ENCODE data around the gene CCDC175. TPM values are rescaled to one million over a fixed set of nuclear protein-coding genes. Genes with fewer than 3 reads are reported as not detected.

CCDC175 gene
- total RNA-seq, 1 donor from 2014 or later, result not detected

DNA sequence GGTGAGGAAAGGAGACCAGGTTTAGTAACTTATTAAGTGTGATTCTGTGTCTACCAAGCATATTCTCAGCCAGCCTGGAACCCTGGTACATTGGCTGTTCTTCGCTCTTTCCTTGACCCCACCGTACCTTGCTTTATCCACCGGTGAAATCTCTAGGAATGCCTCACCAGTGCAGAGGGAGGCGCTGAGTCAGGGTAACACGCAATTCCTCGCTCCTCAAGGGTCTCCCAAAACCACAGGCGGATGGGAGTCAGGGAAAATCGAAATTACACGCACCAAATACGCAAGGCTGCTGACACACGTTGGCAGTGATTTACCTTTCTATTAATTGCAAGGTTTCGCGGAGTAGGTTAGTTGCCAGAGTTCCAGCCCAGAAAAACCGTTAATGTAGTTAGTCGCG is 93.2 kb downstream of the CCDC175 start:
- DNase-seq (ENCODE audit: low spot score), result no peak
- peak; percentile 1 for ATAC-seq

DNA sequence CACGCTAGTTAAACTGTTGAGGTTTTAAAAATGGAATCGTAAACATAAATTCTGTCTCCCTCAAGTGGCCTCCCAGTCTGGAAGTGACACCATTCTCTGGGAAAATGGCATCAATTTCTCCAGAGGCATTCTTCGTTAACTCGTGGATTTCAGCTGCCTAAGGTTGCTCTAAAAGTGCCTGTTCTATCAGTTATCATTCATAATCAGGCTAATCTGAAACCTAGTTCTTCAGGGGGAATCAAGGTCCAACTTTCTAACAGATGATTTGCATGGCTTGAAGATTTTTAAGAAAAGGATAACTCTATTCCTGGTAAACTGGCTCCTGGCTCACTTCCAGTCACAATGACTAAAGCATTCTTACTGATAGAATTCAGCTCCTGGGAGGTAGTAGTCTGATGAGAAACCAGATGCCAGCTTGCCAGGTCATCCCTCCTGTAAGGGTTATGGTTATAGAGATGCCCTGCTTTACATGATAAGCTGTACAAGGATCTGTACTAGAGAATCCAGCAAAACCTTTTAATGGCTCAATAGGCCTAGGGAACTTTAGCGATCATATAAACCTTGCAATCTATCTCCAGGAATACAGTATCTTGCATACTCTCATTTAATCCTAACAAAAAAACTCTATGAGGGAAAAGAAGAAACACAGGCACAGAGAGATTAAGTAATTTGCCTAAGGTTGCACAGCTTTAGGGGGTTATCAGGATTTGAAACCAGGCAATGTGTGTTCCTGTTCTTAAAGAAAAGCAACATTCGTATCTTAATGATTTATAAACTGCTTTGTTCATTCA is 93.9 kb downstream of the CCDC175 start:
- ATAC-seq (no peak), DNase-seq (ENCODE audit: low spot score) (no peak)

DNA sequence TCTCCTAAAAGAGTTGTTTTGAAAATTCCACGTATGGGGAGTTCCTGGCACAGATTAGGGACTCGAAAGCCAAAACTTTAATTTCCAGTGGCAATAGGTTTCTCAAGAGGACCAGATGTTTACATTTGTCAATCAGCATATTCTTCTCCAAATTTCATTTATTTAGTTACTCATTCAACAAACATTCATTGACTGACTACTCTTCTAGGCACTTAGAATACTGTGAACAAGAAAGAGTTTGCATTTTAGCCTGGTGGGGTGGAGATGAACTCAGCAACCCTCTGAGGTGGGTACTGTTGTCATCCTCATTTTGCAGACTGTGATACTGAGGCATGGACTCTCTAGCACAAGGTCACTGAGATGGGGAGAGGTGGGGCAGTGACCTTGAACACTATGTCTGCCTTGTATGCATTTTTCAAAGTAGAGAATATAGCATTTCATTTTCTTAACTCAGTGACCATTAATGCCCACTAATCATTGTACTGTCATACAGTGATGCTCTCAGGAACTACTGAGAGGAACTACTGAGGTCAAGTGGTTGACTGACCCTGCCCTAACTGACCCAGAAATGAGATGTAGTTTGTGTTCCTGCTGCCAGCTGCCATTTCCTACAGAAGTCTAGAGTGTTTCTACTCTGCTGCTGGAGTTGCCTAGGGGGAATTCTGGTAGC is 94.6 kb downstream of the CCDC175 start:
- DNase-seq (ENCODE audit: low spot score), result no peak
- no peak for ATAC-seq

DNA sequence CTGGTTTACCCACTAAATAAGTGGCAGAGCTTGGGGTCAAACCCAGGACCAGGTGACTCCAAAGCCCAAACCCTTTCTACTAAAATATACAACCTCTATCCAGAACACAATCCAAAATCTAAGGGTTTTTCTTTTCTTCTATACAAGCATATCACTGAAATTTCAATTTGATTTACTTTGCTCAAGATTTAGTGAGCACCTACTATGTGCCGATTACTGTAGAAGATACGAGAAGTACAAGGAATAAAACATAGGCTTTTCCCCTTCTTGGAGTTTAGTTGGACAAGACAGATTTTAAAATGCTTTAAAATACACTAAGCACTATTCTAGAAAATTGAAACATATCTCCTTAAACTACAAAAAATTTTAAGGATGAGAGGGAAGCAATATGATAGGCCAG is 95.2 kb downstream of the CCDC175 start:
- ATAC-seq, result no peak
- no peak for DNase-seq (ENCODE audit: low spot score)

DNA sequence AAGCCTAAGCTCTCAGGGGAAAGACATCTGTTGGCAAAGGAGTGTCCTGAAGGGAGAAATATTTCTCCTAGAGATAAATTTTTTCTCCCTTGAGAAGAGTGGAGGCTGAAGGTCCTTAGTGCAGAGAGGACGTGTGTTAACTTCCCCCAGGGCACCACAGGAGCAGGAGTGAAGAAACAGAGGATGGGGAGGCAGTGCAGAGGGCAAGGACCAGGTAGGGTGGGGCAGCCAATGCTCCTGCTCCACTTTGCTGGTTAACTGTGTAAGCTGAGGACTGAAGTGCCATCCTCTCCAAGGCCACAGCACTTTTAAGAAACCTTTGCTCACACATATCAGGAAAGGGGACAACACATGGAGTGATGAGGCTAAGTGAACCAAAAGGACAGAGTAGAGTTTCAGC is 96.4 kb downstream of the CCDC175 start:
- ATAC-seq, result no peak
- DNase-seq (ENCODE audit: low spot score), result no peak

DNA sequence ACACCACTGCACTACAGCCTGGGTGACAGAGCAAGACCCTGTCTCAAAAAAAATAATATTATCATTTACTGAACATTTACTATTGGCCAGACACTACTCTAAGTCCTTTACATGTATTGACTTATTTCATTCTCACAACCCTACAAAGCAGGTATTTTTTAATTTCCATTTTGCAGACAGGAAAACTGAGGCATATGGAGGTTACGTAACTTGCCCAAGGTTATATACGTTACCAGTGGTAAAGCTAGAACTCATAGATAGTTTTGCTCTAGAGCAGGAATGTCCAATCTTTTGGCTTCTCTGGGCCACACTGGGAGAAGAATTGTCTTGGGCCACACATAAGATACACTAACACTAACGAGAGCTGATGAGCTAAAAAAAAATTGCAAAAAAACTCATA is 98.1 kb downstream of the CCDC175 start:
- ATAC-seq (no peak), DNase-seq (ENCODE audit: low spot score) (no peak)

DNA sequence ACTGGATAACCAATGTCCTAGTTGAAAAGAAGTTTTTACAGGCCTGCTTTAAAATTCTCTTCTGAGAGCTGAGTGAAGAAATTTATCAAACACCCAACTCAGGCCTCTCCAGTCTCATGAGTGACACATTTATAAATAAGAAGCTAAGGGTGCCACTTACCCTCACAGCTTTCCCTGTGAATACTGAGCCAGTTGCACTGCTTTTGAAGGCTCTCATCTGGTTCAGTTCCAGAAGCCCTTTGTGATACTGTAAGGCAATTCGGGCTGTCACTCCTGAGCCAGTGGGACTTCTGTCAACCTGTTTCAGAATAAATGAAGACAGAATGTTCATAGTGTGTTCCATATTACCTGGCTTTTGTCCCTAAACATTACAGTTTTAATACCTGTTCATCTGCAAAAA is 100.9 kb downstream of the CCDC175 start:
- no peak for DNase-seq (ENCODE audit: low spot score)
- no peak for ATAC-seq

DNA sequence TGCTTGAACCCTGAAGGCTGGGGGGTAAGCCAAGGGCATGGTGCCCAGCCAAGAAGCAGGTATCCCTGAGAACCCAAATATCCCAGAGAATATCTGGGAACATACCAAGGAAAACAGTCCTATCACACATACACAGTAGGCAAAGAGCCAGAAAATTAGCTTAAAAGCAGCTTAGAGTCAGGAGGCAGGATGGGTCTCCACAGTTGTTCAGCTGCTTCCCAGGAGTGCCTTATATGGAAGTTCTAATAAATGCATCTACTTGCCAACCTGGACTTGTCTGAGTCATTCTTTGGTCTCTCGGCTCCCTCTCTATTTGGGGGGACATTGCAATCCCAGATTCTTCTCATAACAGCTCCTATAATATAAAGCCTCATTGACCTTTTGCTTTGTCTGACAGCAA is 102.4 kb downstream of the CCDC175 start:
- DNase-seq (ENCODE audit: low spot score) (no peak), ATAC-seq (no peak)

DNA sequence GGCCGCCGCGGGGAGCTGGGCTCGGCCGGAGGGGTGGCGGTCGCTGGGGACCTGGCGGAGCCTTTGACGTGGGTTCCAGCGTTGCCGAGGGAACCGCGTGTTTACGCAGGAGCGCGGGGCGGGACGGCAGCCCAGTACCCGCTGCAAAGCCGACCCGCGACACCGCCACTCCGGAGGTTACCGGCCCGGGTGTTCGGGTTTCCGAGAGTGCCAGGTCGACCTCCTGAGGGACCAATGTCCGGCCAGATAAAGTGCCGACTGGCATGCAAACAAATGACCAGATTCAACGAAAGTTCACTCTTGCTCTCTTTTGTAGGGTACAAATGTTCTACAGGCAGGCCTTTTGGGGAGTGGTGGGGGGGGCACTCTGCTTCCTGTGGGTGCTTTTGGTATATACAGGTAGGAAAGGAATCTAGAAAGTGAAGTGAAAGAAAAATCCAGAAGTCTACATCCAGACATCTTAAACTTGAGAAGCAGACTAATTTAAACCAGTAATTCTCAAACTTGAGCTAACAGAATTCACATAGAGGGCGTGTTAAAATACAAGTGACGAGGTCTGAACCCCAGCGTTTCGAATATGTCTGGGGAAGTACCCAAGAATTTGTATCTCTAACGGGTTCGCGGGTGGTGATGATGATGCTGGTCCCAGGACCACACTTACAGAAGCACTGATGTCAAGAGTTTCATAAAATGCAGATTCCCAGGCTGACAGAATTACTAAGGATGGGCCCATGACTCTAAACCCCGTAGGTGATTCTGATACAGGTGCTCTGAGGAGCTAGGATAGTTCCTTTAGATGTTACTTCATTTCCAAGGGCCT is 111.1 kb downstream of the CCDC175 start, which contains the start of gene GPR135:
Gene GPR135 (minus strand): TSS at position 65 of the 820 bp plus-strand sequence. CDS start 154 bp downstream, outside the sequence.
- ATAC-seq, result peak; percentile 82
- DNase-seq (ENCODE audit: low spot score), result peak; percentile 79

DNA sequence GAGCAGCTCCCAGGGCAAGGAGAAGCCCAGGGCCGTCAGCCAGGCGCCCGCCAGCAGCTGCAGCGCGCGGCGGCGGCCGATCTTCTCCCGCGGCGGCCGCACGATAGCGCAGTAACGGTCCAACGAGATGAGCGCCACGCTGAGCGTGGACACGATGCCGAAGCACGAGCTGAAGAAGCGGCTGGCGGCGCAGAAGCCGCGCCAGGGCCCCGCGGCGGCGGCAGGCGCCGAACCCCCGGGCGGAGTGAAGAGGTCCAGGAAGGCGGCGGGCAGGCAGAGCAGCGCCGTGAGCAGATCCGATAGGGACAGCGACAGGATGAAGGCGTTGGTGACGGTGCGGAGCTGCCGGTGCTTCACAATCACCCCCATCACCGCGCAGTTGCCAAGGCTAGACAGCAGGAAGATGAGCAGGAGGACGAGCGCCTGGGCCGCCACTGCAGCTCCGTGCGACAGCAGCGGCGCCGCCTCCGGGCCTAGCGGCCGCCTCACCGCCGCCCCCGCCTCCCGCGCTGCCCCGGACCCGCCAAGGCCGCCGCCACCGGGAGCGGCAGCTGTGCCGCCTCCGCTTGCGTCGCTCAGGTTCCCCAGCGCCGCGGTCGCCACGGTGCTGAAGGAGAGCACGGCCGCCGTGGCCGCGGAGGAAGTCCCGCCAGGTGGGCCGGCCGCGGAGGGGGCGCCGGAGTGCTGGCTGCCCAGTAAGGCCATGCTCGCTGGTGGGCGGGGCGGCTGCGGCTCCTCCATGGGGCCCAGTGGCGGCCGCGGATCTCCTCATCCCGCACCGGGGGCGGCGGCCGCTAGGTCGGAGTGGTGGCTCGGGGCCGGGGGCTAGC is 111.9 kb downstream of the CCDC175 start:
- DNase-seq (ENCODE audit: low spot score), result peak; percentile 52
- peak; percentile 81 for ATAC-seq

DNA sequence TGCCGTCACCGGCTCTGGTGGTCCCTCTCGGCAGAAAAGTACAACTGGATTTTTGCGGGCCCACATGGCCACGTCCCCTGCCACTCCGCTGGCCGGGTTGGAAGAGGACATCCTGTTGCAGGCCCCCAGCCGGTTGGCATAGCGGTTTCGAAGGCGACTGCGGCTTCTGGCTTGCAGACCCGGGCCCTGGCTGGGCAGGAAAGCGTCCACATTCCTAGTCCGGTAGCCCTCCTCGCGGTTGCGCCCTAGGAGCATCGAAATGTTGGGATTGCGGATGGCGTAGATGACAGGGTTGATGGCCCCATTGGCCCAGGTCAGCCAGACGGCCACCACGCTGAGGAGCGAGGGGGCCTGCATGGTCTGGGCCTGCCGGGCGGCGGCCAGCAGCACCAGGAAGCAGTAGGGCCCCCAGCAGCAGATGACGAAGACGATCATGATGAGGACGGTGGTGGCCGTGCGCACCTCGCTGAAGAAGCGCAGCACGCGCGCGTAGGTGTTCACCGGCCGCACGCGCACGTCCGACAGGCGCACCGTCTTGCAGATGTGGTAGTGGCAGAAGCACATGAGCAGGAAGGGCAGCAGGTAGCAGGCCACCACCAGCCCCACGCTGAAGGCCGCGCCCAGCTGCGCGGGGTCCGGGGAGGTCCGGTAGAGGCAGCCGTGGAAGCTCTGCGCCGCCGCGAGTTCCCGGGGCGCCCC is 112.7 kb downstream of the CCDC175 start:
- DNase-seq (ENCODE audit: low spot score) (peak; percentile 48), ATAC-seq (no peak)

DNA sequence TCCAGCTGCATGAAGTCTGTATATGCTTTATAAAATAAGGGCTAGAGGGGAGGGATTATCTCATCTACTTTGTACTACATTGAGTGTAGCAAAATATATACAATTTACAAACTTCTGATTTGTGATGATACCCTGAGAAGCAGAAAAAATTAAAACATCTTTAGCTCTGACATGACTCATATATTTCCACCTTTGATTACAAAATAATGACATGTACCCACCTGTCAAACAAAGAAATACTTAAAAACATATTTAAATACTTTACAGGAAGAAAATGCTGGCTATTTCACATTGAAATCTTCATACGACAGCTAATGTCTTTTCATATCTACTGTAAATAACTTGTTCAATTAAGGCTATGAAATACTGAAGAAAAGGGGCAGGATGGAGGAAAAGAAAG is 114.7 kb downstream of the CCDC175 start:
- ATAC-seq (no peak), DNase-seq (ENCODE audit: low spot score) (no peak)

DNA sequence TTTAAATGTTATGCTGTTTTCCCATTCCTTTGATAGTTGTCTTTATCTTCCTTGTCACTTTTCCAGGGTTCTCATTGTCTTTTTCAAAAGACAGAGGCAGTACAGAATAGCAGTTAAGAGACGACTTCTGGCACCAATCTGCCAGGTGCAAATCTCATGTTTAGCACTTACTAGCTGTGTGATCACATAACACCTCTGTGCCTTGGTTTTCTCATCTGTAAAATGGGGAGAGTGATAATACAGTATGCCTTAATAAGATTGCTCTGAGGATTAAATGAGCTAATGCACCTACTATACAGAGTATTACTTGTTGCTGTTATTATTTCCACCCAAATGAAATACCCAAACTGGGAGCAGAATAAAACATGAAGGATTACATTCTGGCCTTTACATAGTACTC is 116.2 kb downstream of the CCDC175 start:
- ATAC-seq, result no peak
- no peak for DNase-seq (ENCODE audit: low spot score)

DNA sequence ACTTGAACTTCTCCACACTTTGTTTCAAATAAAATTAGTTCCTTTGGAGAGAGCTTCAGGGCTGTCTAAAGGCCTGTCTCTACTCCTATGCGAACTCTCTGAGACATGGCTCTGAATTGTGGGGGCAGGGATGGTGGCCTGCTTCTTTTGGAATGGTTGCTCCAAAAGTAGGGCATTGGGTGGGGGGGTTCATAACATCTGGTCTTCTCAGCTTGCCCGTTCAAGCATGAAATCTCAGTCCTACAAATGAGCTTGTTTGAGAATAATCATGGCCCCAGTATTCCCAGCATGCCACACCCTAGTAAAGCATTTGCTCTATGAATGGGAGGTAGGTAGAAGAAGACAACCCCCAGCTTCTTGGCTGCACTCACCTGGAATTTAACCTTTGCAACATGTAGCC is 118.1 kb downstream of the CCDC175 start:
- ATAC-seq, result no peak
- no peak for DNase-seq (ENCODE audit: low spot score)

DNA sequence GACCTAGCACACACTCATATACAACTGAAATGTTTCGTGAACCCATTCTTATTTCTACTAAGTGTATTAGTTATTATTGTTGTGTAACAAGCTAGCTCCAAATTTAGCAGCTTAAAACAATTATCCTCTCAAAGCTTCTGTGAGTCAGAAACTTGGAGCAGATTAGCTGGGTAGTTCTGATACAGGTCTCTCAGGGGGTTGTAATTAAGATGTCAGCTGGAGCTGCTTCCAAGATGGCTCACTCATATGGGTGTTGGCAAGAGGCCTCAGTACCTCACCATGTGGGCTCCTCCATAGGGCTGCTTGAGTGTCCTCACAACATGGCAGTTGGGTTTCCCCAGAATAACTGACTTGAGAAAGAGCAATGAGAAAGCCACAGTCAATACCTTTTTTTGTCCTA is 121.2 kb downstream of the CCDC175 start:
- ATAC-seq (no peak), DNase-seq (ENCODE audit: low spot score) (no peak)

Other genes starting within 250 kb of the CCDC175 start
- gene GPR135, start 111.4 kb downstream of the CCDC175 start, total RNA-seq, result 1.4 TPM
- 16.7 TPM for gene L3HYPDH, start 92.4 kb downstream of the CCDC175 start, total RNA-seq
- 15.2 TPM for gene JKAMP, start 92.3 kb downstream of the CCDC175 start, total RNA-seq

Data from left lobe of liver (tissue), 2 donors.